NCI-H1417 treated with DMSO at 0.1 percent for 48 hours (cell line): ENCODE data around the gene TCF12.
"Not testable (repeated sequence)": the region's sequence is repeated elsewhere in the genome, so short reads cannot be mapped to it uniquely, and the experiment has no call there.

Experiments
- DNase-seq: peaks from one replicate; lab custom pipeline; 2025; lab: John Stamatoyannopoulos, UW

The TCF12 gene

DNA sequence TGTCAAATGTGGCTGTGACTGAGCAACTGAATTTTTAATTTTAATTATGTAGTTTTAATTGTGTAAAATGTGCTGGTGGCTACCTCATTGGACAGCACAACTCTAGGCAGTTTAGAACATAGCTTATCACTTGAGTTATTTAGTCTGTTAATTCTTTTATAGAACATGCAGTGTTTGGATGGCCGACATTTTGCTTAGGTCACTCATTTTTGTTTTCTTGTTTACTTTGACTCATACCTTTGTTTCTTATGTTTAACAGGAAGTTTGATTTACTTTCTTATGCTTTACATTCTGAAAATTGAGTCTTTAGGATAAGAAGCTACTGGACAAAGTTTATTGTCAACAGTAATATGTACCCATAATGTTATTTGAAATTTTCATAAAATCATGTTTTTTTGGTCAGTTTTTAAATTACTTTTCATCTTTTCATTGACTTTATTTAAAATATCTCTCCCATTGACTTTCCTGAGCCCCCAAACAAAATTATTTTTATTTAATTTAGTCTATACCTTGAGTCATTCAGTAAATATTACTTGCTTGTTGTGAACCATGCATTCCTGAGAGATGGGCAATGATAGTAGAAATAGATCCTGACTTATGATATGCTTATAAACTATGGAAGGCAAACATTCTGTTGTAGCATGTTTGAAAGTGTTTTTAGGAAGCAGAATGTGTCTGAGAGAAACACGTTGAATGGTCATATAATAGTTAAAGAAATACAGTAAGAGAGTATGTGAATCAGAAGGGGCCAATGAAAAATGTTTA is 60.6 kb downstream of the TCF12 start:
- no peak for DNase-seq

GRCh38 chr15:56980473-56980872 is 62.0 kb downstream of the TCF12 start:
- no peak for DNase-seq

DNA sequence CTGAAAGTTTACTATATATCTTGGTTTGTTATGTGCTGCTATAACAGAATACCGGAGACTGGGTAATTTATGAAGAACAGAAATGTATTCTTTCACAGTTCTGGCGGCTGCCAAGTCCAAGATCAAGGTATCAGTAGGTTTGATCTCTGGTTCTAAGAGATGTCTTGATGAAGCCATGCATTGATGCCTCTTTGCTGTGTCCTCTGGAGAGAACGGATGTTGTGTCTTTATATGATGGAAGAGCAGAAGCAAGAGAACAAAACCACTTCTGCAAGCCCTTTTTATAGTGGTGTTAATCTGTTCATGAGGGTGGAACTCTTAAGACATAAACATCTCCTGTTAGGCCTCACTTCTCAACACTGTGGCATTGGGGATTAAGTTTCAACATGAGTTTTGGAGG is 62.7 kb downstream of the TCF12 start:
- DNase-seq = no peak

DNA sequence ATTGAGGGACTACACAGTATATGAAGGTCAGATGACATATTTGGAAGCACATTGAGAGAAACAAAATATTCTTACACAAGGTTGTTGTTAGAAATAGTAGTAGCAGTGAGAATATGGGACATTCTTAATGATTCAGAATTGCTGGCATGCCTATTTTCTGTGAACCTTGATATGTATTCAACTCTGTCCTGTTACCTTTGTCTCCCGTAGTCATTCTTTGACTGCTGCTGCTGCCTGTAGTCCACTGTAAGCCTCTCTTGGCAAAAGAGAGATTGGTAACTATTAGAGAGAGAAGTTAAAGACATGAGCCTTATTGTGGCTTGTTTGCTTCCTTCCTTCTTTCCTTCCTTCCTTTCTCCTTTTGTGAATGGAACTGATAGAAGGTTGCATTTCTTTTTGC is 64.5 kb downstream of the TCF12 start:
- no peak for DNase-seq

DNA sequence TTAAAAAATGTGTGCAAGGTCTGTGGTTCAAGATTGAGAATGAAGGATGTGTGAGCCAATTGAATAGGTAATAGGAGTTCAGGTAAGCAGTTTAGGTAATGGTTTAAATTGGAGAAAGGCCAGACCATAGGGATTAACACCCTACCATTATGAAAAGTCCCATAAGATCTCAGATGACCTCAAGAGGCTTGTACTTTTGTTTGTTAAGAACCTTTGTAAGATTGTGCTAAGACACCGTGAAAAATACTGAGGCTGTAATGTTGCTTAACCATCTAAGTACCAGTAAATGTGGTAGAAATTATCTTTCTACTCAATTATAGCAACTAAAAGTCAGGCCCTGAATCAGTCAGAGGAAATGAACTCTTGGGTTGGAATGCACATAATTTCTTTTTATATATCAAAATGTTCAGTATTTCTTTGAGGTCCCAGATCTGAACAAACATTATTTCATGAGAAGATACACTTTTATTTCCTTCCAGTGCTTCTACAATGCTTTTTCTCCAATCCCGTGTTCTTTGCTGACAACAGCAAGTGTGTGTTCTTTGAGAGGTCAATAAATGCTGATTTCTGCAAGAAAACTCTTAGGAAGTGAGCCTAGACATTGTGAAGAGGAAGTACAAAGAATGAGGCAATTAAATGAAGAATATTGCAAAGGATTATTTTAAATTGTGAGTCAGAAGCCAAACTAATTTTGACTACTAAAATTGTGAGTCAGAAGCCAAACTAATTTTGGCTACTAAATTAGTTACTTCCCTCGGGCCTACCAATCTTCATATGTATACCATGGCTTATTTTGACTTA is 66.4 kb downstream of the TCF12 start:
- no peak for DNase-seq

DNA sequence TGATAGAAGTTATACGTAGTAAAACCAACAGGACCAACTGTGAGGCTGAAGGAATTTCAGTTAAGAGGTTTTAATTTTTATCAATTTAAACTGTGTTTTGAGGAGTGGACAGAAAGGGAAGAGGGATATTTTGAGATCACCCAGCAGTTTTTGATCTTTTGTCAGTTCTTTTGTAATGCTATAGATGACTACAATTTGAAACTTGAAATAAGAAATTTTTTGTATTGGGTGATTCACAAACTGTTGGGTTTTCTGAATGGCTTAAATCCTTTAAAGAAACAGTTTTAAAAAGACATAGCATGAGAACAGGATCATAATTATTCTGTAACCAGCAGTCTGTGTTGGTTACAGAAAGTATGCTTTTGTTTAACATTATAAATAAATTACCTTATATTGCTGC is 67.4 kb downstream of the TCF12 start:
- no peak for DNase-seq

DNA sequence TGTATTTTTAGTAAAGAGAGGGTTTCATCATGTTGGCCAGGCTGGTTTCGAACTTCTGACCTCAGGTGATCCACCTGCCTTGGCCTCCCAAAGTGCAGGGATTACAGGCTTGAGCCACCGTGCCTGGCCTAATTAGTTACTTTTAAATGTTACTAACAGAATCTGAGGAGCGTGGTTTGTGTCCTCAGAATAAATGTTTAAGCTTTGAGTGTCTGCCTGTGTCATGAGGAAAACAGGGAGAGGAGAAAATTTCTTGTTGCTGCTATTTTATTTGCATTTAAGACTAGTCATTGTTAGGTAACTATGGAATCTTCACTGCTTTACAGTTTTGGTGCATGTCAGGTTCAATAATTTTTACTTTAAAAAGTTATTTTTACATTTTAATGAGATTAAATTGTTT is 68.8 kb downstream of the TCF12 start:
- DNase-seq = no peak

DNA sequence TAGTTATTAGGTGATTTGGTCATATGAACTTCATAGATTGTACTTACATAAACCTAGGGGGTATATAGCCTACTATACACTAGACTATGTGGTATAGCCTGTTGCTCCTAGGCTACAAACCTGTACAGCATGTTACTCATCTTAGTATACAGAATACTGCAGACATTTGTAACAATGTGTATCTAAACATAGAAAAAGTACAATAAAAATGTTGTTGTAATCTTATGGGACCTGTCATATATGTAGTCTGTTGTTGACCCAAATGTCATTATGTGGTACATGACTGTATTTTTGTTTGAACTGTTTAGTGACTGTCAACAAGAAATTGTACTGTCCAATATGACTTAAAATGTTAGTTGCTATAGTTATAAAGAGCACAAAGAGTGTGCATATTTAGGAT is 69.8 kb downstream of the TCF12 start:
- DNase-seq = no peak

DNA sequence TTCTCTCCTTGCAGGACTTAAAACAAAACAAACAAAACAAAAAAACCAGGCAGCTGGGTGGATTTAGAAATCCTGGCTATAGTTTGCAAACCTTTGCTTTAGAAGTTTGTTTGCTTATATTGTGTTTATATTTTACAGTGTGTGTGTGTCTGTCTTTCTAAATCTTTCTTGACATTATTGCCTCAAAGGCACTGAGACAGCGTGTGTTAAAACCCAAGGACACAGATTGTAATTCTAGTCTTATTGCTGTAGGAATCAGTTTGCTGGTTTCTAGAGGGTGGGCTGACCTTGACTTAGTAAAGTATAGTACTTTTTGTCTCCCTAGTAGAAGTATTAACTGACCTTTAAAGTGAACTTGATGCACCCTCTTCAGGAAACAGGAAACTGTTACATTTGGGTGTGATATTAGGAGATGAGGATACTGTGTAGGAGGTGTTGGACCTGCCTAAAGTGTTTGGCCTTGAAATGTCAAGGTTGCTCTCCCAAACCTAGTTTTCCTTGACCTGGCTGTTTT is 71.0 kb downstream of the TCF12 start:
- DNase-seq = no peak

GRCh38 chr15:56991017-56991416 is 72.6 kb downstream of the TCF12 start:
- DNase-seq = no peak

DNA sequence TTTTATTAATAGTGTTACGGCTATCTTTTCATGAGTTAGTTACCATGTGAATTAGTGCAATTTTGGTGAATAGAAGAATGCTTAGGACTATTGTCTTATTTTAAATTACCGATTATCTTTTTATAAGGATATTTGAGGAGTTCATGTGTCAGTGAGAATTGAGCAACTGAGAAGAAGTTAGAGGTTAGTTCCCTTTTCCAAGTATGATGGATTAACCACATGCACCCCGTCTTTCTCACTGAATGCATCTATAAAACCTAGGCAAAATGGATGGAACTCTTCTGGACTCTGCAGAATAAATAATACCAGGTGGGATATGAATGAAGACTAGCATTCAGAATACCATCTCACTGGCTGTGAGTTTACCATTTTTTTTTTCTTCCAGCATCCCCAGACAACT is 74.3 kb downstream of the TCF12 start:
- no peak for DNase-seq

- DNase-seq = no peak
These were observed 75.8 kb downstream of the TCF12 start for GRCh38 chr15:56994280-56994679.

DNA sequence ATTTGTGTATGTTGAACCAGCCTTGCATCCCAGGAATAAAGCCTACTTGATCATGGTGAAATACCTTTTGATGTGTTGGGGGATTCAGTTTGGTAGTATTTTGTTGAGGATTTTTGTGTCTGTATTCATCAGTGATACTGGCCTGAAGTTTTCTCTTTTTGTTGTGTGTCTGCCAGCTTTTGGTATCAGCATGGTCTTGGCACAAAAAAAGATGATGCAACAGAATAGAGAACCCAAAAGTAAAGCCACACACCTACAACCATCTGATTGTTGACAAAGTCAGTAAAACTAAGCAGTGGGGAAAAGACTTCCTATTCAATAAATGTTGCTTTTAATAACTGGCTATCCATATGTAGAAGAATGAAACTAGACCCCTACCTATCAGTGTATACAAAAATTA is 77.6 kb downstream of the TCF12 start:
- no peak for DNase-seq

- DNase-seq = no peak
These were observed 78.5 kb downstream of the TCF12 start for GRCh38 chr15:56996746-56997470.

- no peak for DNase-seq
These were observed 85.0 kb downstream of the TCF12 start for GRCh38 chr15:57003418-57003817.

GRCh38 chr15:57005244-57005643 is 86.8 kb downstream of the TCF12 start:
- no peak for DNase-seq

GRCh38 chr15:57007797-57008196 is 89.4 kb downstream of the TCF12 start:
- not testable (repeated sequence) for DNase-seq

DNA sequence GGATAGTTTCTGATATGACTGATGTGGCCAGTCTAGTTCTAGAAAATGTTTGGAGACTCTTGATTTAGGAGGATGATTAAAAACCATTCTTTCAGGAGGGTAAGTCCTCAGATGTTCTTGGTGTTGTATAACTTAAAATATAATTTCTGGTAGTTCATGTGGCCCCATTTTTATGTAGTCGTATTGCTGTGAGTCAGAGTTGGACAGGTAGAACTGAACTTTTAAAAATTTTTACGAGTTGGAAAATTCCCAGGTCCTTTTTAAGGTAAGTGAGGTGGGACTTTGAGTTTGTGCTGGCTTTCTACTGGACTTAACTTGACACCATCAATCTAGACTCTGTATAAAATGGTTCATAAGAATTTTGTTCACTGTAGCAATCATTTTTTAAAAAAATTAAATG is 92.3 kb downstream of the TCF12 start:
- DNase-seq = no peak

DNA sequence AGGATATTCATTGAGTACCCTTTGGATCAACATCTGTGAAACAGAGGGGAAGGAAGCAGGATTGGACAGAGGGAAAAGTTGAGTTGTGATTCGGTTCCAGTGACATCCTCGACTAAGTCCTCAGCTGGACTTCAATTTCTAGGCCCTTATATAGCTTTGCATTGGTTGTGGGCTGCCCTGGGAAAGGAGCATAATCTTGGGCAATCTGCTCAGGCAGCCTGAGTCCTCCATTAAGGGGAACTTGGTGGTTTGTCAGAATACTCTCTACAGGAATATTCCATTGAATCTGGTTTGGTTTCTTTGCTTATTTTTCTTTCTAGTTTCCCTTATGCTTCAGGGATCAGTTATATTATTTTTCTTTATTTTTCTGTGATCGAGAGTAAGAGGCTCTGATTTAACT is 94.1 kb downstream of the TCF12 start:
- DNase-seq = no peak

DNA sequence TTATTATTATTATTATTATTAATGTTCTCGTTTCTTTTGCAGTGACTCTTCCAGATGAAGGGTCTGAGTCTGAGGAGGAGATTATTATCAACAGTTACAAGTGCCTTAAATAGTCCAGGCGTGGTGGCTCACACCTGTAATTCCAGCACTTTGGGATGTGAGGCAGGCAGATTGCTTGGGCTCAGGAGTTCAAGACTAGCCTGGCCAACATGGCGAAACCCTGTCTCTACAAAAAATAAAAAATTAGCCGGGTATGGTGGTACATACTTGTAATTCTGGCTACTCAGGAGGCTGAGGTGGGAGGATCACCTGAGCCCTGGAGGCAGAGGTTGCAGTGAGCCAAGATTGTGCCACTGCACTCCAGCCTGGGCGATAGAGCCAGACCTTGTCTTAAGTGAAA is 96.5 kb downstream of the TCF12 start:
- not testable (repeated sequence) for DNase-seq

GRCh38 chr15:57015360-57015759 is 96.9 kb downstream of the TCF12 start:
- no peak for DNase-seq

DNA sequence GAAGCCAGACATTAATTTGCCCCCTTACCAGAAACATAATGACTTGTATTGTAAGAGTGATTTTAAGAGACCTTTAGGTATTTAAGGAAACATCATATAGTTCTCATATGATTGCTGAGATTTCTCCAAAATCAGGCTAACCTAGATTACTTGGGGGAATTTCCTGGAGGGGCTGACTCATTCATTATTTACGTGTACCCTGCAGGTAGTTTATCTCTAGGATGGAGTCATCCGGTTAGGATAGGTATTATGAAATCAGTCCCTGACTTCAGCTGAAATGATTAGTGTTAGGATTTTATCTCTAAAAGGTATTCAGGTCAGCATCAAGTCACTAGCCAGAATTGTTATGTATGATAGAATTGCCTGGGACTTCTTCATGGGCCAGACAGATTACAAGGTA is 97.5 kb downstream of the TCF12 start:
- no peak for DNase-seq

DNA sequence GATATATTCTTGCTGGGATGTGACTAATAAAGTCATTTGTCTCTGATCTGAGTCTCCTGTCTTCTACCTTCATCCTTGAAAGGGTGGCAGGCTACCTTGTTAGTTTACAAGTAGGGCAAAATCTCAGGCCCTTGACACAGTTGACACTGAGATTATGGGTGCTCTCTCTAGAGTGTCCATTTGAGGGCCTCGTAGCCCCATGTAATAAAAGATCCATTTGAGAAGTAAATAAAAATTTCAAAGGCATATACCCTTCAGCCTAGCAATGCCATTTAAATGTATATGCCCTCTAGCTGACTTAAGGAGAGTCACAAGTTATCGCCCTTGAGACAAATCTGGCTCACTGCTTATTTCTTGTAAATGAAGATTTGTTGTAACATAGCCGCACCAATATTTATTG is 98.6 kb downstream of the TCF12 start:
- no peak for DNase-seq
